Activated naive CD8-positive, alpha-beta T cell treated with anti-CD3 and anti-CD28 coated beads, Interleukin-2, amount 50 U/mL, for 24 hours (primary cell): ENCODE results near the gene BPIFB4.

Experiments used
- ATAC-seq: fragments of 150-1000 bp; cut with Tn5 transposase; one replicate; pipeline ENCODE4 v1.10.0; 2021
- DNase-seq: peaks from one replicate; pipeline ENCODE4 v3.0.0; 2021
- H3K27ac Mint-ChIP-seq: one replicate; pipeline ENCODE4 v1.8.0; 2021; ENCODE audit warnings: mild to moderate bottlenecking, mixed read lengths
- H3K27me3 Mint-ChIP-seq: one replicate; pipeline ENCODE4 v1.8.0; 2021; ENCODE audit warnings: mixed read lengths
- H3K36me3 Mint-ChIP-seq: one replicate; pipeline ENCODE4 v1.8.0; 2021; ENCODE audit warnings: low read depth, mixed read lengths
- H3K4me1 Mint-ChIP-seq: one replicate; pipeline ENCODE4 v1.8.0; 2021; ENCODE audit warnings: mixed read lengths
- H3K4me3 Mint-ChIP-seq: one replicate; pipeline ENCODE4 v1.8.0; 2021; ENCODE audit warnings: mild to moderate bottlenecking, moderate library complexity, mixed read lengths
- H3K9me3 Mint-ChIP-seq: one replicate; pipeline ENCODE4 v1.8.0; 2021; ENCODE audit warnings: mixed read lengths

BPIFB4 gene

GRCh38 chr20:33069673-33070072 is 9.8 kb upstream of the BPIFB4 start:
- Mint-ChIP-seq H3K4me3 (no peak overlapping the region), H3K4me1 (peaks cover 3% of the 10 kb centered on the region), H3K36me3 (no peaks in the 10 kb centered on the region), H3K27ac (no peak overlapping the region), H3K9me3 (no peaks in the 10 kb centered on the region), H3K27me3 (no peaks in the 10 kb centered on the region)
- no peak for ATAC-seq
- DNase-seq = no peak

DNA sequence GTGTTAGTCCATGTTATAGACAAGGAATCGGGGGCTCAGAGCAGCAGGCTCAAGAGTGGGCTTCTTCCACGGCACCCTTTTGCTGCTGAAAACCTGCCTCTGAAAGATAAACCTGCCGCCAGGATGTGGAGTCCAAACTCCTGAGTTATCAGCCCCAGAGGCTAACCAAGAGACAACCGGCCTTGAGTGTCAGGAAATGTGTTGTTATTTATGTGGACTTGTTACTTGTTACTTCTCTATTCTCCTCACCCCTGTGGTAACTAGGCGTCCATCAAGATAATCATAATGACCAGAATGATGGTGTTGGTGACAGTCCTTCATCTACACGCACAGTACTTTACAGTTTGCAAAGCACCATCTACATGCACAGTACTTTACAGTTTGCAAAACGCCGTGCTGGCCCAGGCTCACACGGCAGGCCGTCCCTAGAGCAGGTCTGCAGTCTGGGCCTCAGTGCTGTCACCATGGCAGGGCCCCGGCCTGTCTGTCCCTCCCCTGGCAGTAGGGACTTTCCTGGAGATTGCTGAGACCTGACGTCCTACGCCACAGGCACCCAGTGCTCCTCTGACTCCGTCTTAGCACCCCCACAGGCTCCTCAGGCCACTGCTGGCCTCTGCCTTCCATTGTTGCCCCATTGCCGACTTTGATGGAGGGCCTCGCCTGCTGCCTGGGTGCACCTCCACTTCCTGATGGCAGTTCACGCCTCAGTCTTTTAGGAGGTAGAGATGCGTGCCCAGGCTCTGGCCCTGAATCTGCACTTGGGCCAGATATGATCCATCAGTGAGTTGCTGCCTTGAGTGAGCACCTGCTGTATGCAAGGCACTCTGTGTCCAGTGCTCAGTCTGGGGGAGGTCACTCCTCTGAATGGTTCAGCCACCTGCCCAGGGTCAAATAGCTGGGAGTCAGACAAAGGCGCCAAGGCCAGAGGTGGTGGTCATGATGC is 9.1 kb upstream of the BPIFB4 start:
- H3K27me3 Mint-ChIP-seq = no peaks in the 10 kb centered on the region
- no peak overlapping the region for H3K27ac Mint-ChIP-seq
- no peaks in the 10 kb centered on the region for H3K9me3 Mint-ChIP-seq

DNA sequence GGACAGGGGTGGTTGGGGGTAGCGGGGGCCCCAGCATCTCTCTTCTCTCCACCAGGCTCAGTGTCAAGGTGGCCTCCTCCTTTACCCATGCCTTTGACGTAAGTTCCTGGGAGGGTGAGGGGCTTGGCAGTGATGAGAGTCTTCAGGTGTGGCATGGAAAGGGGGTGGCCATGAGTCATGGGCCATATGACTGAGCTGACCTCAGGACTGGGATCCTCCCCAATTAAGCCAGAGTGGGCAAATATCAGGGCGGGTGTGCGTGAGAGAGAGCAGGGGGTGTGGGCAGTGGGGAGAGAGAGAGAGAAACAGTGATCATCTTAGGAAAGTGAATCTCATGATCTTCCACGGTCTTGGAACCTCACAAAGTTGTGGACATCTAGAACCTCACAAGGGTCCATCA is 8.2 kb upstream of the BPIFB4 start:
- H3K27ac Mint-ChIP-seq = no peak overlapping the region
- DNase-seq = no peak
- H3K4me3 Mint-ChIP-seq = no peak overlapping the region
- no peaks in the 10 kb centered on the region for H3K36me3 Mint-ChIP-seq
- peaks cover 3% of the 10 kb centered on the region for H3K4me1 Mint-ChIP-seq
- no peaks in the 10 kb centered on the region for H3K27me3 Mint-ChIP-seq
- H3K9me3 Mint-ChIP-seq = no peaks in the 10 kb centered on the region
- no peak for ATAC-seq

More for the DNA sequence above, 9.1 kb upstream of the BPIFB4 start:
- peaks cover 3% of the 10 kb centered on the region for H3K4me1 Mint-ChIP-seq
- DNase-seq (no peak), ATAC-seq (no peak)
- H3K4me3 Mint-ChIP-seq = no peak overlapping the region
- H3K36me3 Mint-ChIP-seq = no peaks in the 10 kb centered on the region

GRCh38 chr20:33072362-33072761 is 7.1 kb upstream of the BPIFB4 start:
- H3K4me1 Mint-ChIP-seq = peaks cover 3% of the 10 kb centered on the region
- no peaks in the 10 kb centered on the region for H3K27me3 Mint-ChIP-seq
- DNase-seq (no peak), ATAC-seq (no peak)
- no peaks in the 10 kb centered on the region for H3K36me3 Mint-ChIP-seq
- H3K9me3 Mint-ChIP-seq = no peaks in the 10 kb centered on the region
- no peak overlapping the region for H3K27ac Mint-ChIP-seq
- no peak overlapping the region for H3K4me3 Mint-ChIP-seq

DNA sequence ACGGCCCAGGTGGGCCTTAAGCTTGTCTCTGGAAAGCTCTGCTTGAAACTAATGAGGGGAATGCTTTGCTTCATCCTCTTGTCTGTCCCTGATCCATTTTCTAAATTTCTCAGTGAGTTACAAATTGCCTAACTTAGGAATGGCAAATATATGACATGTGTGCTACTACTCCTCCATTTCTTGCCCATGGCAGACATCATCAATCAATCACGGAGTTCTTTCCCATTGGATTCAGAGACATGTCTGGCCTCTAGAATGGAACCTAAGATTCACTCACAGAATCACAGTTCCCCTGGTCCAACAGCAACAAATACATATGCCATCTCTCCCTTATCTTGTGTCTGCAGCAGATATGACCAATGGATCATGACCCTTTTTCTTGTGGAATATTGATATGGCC is 6.6 kb upstream of the BPIFB4 start:
- H3K4me3 Mint-ChIP-seq = no peak overlapping the region
- ATAC-seq (no peak), DNase-seq (no peak)
- H3K36me3 Mint-ChIP-seq = no peaks in the 10 kb centered on the region
- H3K9me3 Mint-ChIP-seq = no peaks in the 10 kb centered on the region
- no peak overlapping the region for H3K27ac Mint-ChIP-seq
- no peaks in the 10 kb centered on the region for H3K27me3 Mint-ChIP-seq
- peaks cover 3% of the 10 kb centered on the region for H3K4me1 Mint-ChIP-seq

GRCh38 chr20:33074675-33075074 is 4.8 kb upstream of the BPIFB4 start:
- Mint-ChIP-seq H3K27me3 (no peaks in the 10 kb centered on the region), H3K9me3 (no peaks in the 10 kb centered on the region), H3K27ac (no peak overlapping the region), H3K4me1 (no peaks in the 10 kb centered on the region), H3K4me3 (no peak overlapping the region), H3K36me3 (no peaks in the 10 kb centered on the region)
- DNase-seq (no peak), ATAC-seq (no peak)

DNA sequence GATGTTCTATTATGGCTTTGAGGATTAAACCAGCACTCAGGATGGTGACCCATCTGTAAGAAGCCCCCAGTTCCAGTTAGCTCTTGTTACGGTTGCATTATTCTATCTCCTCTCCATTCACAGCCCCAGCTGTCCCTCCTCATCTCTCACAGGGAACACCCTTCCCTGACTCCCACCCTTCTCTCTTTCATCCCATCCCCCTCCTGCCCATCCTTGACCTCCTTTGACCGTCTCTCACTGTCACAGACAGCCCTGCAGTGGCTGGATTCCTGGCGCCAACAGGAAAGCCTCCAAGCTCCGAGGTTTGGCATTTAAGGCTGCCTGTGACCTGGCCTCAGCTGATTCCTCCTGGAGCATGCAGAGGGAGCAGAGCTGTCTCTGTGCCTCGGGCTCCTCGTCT is 4.2 kb upstream of the BPIFB4 start:
- Mint-ChIP-seq H3K27ac (no peak overlapping the region), H3K4me3 (no peak overlapping the region), H3K27me3 (no peaks in the 10 kb centered on the region), H3K36me3 (no peaks in the 10 kb centered on the region), H3K4me1 (no peaks in the 10 kb centered on the region), H3K9me3 (no peaks in the 10 kb centered on the region)
- DNase-seq (no peak), ATAC-seq (no peak)

- Mint-ChIP-seq H3K27ac (no peak overlapping the region), H3K27me3 (no peaks in the 10 kb centered on the region), H3K4me3 (no peak overlapping the region), H3K9me3 (no peaks in the 10 kb centered on the region), H3K4me1 (no peaks in the 10 kb centered on the region), H3K36me3 (no peaks in the 10 kb centered on the region)
- no peak for DNase-seq
- no peak for ATAC-seq
Observed at GRCh38 chr20:33076662-33077372, 2.6 kb upstream of the BPIFB4 start.

DNA sequence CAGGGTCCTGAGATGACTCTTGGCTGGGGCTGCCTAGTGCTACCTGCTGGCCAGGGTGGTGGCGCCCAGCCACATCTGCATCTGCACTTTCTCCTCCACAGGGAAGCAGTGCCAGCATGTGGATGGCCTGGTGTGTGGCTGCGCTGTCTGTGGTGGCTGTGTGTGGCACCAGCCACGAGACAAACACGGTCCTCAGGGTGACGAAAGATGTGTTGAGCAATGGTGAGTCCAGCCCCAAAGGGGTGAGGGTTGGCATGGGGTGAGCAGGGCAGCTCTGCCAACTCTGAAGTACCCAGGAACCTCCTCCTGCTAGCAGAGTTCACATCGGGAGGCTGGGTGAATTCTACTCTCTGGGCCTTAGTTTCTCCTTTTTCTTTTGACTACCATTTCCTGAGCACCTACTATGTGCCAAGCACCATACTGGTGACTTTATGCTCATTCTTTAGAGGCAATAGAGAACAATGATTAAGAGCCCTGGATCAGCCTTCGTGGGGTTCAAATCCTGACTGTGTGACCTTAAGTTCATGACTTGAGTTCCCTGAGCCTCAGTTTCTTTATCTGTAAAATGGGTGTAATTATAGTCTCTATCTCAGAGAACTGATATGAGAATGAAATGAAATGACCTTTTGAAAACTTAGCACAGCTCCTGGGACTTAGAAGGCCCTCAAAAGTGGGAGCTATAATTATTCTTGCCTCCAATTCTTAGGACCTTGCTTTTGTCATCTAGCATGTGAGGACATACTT is 2.1 kb downstream of the BPIFB4 start:
- no peak overlapping the region for H3K27ac Mint-ChIP-seq
- no peaks in the 10 kb centered on the region for H3K27me3 Mint-ChIP-seq
- H3K4me3 Mint-ChIP-seq = no peak overlapping the region
- ATAC-seq = no peak
- no peaks in the 10 kb centered on the region for H3K36me3 Mint-ChIP-seq
- no peaks in the 10 kb centered on the region for H3K9me3 Mint-ChIP-seq
- no peaks in the 10 kb centered on the region for H3K4me1 Mint-ChIP-seq
- no peak for DNase-seq

DNA sequence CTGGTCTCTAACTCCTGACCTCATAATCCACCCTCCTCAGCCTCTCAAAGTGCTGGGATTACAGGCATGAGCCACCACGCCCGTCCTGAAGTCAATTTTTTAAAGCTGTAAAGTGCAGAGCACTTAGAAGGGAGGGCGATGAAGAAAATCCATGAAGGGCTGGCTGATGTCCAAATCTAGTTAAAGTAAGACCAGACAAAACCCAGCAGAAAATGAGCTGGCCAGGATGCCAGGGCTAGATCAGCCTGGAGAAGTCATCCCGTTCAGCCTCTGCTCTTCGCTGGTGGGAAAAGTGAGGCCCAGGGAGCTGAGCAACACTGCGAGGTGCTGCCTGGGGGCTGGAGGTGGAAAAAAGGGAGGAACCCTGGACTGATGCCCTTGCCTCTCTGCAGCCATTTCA is 3.1 kb downstream of the BPIFB4 start:
- ATAC-seq (no peak), DNase-seq (no peak)
- no peaks in the 10 kb centered on the region for H3K36me3 Mint-ChIP-seq
- H3K4me1 Mint-ChIP-seq = no peaks in the 10 kb centered on the region
- H3K9me3 Mint-ChIP-seq = no peaks in the 10 kb centered on the region
- no peak overlapping the region for H3K4me3 Mint-ChIP-seq
- H3K27me3 Mint-ChIP-seq = no peaks in the 10 kb centered on the region
- H3K27ac Mint-ChIP-seq = no peak overlapping the region

GRCh38 chr20:33083544-33084340 is 4.3 kb downstream of the BPIFB4 start:
- H3K4me1 Mint-ChIP-seq = no peaks in the 10 kb centered on the region
- no peak overlapping the region for H3K4me3 Mint-ChIP-seq
- no peak for DNase-seq
- H3K27ac Mint-ChIP-seq = no peak overlapping the region
- H3K27me3 Mint-ChIP-seq = no peaks in the 10 kb centered on the region
- no peaks in the 10 kb centered on the region for H3K9me3 Mint-ChIP-seq
- ATAC-seq = no peak
- H3K36me3 Mint-ChIP-seq = no peaks in the 10 kb centered on the region

- ATAC-seq = no peak
- Mint-ChIP-seq H3K27ac (no peak overlapping the region), H3K36me3 (no peaks in the 10 kb centered on the region), H3K9me3 (no peaks in the 10 kb centered on the region), H3K27me3 (no peaks in the 10 kb centered on the region), H3K4me1 (no peaks in the 10 kb centered on the region), H3K4me3 (no peak overlapping the region)
- no peak for DNase-seq
Observed at GRCh38 chr20:33084722-33085121, 5.3 kb downstream of the BPIFB4 start.

DNA sequence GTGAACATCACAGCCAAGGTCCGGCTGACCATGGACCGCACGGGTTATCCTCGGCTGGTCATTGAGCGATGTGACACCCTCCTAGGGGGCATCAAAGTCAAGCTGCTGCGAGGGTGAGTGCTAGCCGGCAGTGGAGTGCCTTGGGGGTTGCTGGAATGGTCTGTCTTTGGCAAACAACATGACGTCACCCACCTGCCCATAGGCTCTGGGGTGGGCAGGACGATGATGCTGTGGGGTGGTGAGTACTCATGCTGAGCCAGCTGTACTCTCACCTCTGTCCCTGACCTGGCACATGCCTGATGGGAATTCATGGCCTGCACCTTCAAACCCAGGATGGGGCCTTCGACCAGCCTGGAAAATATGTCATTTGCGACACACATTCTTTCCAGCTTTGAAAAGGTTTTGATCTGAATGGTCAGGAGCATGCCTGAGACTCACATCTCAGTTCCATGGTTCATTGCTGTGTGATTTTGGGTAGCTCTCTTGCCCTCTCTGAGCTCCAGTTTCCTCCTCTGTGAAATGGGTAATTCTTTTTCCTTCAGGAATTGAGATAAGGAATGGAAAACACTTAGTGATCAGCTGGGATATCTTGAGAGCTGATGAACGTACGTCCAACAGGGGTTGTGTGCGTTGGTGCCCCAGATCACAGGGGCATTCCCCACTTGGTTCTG is 6.7 kb downstream of the BPIFB4 start:
- ATAC-seq (no peak), DNase-seq (no peak)
- Mint-ChIP-seq H3K9me3 (no peaks in the 10 kb centered on the region), H3K4me3 (no peak overlapping the region), H3K27me3 (no peaks in the 10 kb centered on the region), H3K27ac (no peak overlapping the region), H3K36me3 (no peaks in the 10 kb centered on the region), H3K4me1 (no peaks in the 10 kb centered on the region)

GRCh38 chr20:33091147-33091546 is 11.7 kb downstream of the BPIFB4 start:
- no peaks in the 10 kb centered on the region for H3K4me1 Mint-ChIP-seq
- no peak overlapping the region for H3K27ac Mint-ChIP-seq
- H3K36me3 Mint-ChIP-seq = no peaks in the 10 kb centered on the region

More at GRCh38 chr20:33091147-33091546, 11.7 kb downstream of the BPIFB4 start:
- ATAC-seq = no peak
- Mint-ChIP-seq H3K9me3 (no peaks in the 10 kb centered on the region), H3K4me3 (no peak overlapping the region), H3K27me3 (no peaks in the 10 kb centered on the region)
- DNase-seq = no peak
